Brain microvascular endothelial cell (primary cell): ENCODE data around the gene KRTAP5-5.
"Not testable (repeated sequence)": the region's sequence is repeated elsewhere in the genome, so short reads cannot be mapped to it uniquely, and the experiment has no call there.

Experiments
- DNase-seq: peaks from one replicate; pipeline ENCODE4 v3.0.0-alpha.2; 2020
- H3K27ac ChIP-seq: fragments of 250-450 bp; sonication (Bioruptor Pico); 2 replicates; pipeline ENCODE4 v1.5.1; 2020; ENCODE audit warnings: mild to moderate bottlenecking, moderate library complexity
- H3K27me3 ChIP-seq: fragments of 250-450 bp; sonication (Bioruptor Pico); replicated peaks from 2 replicates; pipeline ENCODE4 v1.5.1; 2020; ENCODE audit warnings: mild to moderate bottlenecking
- H3K36me3 ChIP-seq: fragments of 250-450 bp; sonication (Bioruptor Pico); replicated peaks from 2 replicates; pipeline ENCODE4 v1.5.1; 2020; ENCODE audit warnings: mild to moderate bottlenecking
- H3K4me3 ChIP-seq: 2 replicates; pipeline ENCODE4 v1.5.1; 2011; ENCODE audit warnings: low read depth, mild to moderate bottlenecking, control low read depth, low read length, moderate library complexity
- in situ Hi-C: cut with HindIII; loops from 2 replicates; pipeline ENCODE4 v1.10.0; 2017; ENCODE audit warnings: low sequenced_read_pairs, low pct_ligation_motif_present
- TF ChIP-seq, protein P1 (sequence below): IDR thresholded peaks from 2 replicates; pipeline ENCODE4 v1.5.1; 2011; ENCODE audit warnings: low read depth, mild to moderate bottlenecking, moderate library complexity, low read length, control low read depth, inconsistent platforms; ENCODE audit errors: missing control alignments

The KRTAP5-5 gene

DNA sequence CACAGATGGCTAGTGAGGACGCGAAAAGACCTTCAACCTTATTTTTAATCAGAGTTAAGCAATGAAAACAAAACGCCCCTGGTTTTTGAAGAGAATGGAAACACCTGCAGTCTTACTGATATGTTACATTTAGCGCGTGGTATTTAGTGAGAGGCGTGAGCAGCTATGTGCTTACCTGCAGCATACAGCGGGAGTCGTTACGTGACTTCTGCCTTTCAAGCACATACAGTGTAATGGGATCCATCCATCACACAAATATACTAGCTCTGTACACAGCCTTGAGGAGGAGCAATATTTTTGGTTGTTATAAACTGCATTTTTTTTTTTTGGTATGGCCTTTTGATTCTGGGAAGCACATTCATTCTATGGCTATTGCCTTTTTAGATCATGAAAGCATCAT lies 36.9 kb upstream of the KRTAP5-5 start:
- DNase-seq: no peak
- H3K27ac ChIP-seq: no peak overlapping the region
- H3K4me3 ChIP-seq: no peak overlapping the region
- TF ChIP-seq, protein P1, sequence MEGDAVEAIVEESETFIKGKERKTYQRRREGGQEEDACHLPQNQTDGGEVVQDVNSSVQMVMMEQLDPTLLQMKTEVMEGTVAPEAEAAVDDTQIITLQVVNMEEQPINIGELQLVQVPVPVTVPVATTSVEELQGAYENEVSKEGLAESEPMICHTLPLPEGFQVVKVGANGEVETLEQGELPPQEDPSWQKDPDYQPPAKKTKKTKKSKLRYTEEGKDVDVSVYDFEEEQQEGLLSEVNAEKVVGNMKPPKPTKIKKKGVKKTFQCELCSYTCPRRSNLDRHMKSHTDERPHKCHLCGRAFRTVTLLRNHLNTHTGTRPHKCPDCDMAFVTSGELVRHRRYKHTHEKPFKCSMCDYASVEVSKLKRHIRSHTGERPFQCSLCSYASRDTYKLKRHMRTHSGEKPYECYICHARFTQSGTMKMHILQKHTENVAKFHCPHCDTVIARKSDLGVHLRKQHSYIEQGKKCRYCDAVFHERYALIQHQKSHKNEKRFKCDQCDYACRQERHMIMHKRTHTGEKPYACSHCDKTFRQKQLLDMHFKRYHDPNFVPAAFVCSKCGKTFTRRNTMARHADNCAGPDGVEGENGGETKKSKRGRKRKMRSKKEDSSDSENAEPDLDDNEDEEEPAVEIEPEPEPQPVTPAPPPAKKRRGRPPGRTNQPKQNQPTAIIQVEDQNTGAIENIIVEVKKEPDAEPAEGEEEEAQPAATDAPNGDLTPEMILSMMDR: no peak
- in situ Hi-C loops: no loop called here
- H3K36me3 ChIP-seq: no peaks in the 10 kb centered on the region
- H3K27me3 ChIP-seq: peaks cover 10% of the 10 kb centered on the region

DNA sequence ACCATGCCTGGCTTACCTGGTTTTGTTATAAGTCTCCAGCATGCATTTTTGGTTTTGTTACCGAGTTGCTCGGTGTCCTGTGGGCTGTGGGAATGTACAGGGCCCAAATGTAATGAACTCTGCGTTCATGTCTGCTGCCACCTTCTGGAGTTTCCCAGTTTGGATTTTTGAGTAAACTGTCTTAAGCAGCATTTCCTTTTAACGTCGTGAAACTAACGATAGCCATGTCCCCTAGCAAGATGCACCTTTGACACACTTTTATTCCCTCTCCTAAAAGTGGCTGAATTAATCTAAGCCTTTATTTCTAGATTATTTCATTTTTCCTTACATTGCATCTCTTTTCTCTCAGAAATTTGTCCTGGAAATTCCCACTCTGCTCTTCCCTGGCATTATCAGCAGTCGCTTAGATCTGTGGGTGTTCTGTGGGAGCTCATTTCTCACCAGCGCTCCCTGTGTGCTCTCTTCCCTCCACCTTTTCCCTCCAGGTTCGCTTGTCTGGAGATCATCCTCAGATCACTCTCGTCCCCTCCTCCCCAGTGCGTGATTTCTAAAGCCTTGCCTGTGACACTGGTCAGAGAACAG lies 33.5 kb upstream of the KRTAP5-5 start:
- in situ Hi-C loops, H3K4me3 ChIP-seq, DNase-seq, H3K27ac ChIP-seq, H3K36me3 ChIP-seq: not testable (repeated sequence)
- peaks cover 13% of the 10 kb centered on the region for H3K27me3 ChIP-seq

DNA sequence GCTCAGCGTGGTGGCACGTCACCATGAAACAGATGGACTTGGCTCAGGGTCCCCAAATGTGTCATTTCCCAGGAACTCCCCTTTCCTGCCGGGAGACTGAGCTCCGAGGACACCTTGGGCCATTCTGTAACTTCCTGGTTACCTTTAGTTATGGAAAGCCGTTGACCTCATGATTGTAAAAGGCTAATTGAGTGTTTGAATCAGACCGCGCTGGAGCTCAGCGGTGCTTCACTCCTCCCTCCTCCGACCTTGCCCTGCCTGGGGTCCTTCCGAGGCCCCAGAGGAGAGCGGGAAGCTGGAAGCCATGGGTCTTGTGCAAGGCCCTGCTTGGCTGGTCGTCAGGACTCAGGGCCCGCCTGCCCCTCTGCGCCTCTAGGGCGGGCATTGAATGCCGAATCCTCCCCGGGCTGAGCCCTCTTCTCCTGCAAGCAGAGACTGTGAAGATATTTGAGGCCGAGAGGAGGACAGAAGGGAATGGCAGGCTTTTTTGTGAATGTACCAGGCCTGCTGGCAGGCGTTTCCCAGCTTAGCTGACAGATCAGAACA lies 32.9 kb upstream of the KRTAP5-5 start:
- DNase-seq, H3K4me3 ChIP-seq, H3K36me3 ChIP-seq, H3K27ac ChIP-seq, in situ Hi-C loops: not testable (repeated sequence)
- H3K27me3 ChIP-seq: peaks cover 14% of the 10 kb centered on the region

DNA sequence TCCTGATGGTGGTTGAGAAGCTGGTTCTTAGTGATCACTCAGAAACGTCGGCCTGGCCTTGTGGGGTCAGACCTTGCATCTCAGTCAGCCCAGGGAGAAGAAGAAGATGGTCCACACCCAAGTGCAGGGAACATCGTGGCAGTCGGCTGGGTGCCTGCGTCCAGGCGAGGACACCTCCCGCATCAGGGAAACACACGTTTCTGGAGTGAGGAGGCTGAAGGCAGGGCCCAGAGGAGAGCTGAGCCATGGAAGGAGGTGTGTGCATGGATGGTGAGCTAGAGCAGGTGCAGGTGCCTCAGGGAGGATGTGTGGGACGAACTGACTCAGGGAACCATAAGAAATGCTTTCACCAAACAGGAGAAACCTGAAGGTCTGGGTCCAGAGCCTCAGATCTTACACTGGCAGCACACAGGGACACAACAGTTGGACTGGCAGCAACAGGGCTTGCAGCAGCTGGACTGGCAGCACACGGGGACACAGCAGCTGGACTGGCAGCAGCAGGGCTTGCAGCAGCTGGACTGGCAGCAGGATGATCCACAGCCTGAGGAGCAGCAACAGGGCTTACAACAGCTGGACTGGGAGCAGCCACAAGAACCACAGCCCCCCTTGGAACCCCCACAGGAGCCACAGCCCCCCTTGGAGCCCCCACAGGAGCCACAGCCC lies 32.1 kb upstream of the KRTAP5-5 start:
- H3K27ac ChIP-seq: no peak overlapping the region
- DNase-seq: no peak
- H3K27me3 ChIP-seq: peaks cover 14% of the 10 kb centered on the region
- in situ Hi-C loops: no loop called here
- no peak overlapping the region for H3K4me3 ChIP-seq
- TF ChIP-seq, protein P1: no peak
- no peaks in the 10 kb centered on the region for H3K36me3 ChIP-seq

GRCh38 chr11:1597994-1598380 lies 31.6 kb upstream of the KRTAP5-5 start, which contains the start of gene KRTAP5-2:
KRTAP5-2 (minus strand) TSS chr11:1598294; CDS start chr11:1598250, 44 bp downstream.
- no peak within 1 kb of the TSS for H3K4me3 ChIP-seq
- peaks cover 14% of the 10 kb centered on the region for H3K27me3 ChIP-seq
- H3K27ac ChIP-seq: no peak within 1 kb of the TSS
- in situ Hi-C loops: no loop called here
- TF ChIP-seq, protein P1: no peak
- no peaks in the 10 kb centered on the region for H3K36me3 ChIP-seq
- DNase-seq: no peak

- H3K36me3 ChIP-seq, DNase-seq, H3K4me3 ChIP-seq, H3K27ac ChIP-seq, in situ Hi-C loops: not testable (repeated sequence)
- H3K27me3 ChIP-seq: peaks cover 14% of the 10 kb centered on the region
These were observed 31.2 kb upstream of the KRTAP5-5 start for GRCh38 chr11:1598406-1598805.

- peak; percentile 14 for DNase-seq
- TF ChIP-seq, protein P1: no peak
- in situ Hi-C loops: no loop called here
- Histone ChIP-seq H3K4me3 (no peak overlapping the region), H3K36me3 (no peaks in the 10 kb centered on the region), H3K27ac (no peak overlapping the region), H3K27me3 (peaks cover 14% of the 10 kb centered on the region)
These were observed 30.8 kb upstream of the KRTAP5-5 start for GRCh38 chr11:1598816-1599215.
